HepG2 (cell line): ENCODE results near the gene TUBB. TPM values are rescaled to one million over a fixed set of nuclear protein-coding genes. Genes with fewer than 3 reads are reported as not detected.

Experiments
- AGO2 ChIP-seq: fragments of 200-400 bp; formaldehyde crosslinking; optimal IDR thresholded peaks from 2 replicates; pipeline ENCODE3; 2017; ENCODE audit warnings: mild to moderate bottlenecking, low read depth, low read length, moderate library complexity
- AKNA ChIP-seq: sonication (generic); formaldehyde crosslinking; IDR thresholded peaks from 2 replicates; pipeline ENCODE4 v1.4.0; 2020; ENCODE audit warnings: missing genetic modification reagents, borderline replicate concordance
- ARID5B ChIP-seq: IDR thresholded peaks from 2 replicates; pipeline ENCODE4 v1.4.0; 2020; ENCODE audit warnings: mild to moderate bottlenecking, missing genetic modification reagents
- HNRNPH1 ChIP-seq: fragments of 200-400 bp; formaldehyde crosslinking; optimal IDR thresholded peaks from 2 replicates; pipeline ENCODE3; 2017; ENCODE audit warnings: mild to moderate bottlenecking, low read depth, low read length
- MAFF ChIP-seq: IDR thresholded peaks from 2 replicates; pipeline ENCODE4 v1.6.1; 2011; ENCODE audit warnings: low read depth, low read length, improper control_type of control experiment
- SP5 ChIP-seq: IDR thresholded peaks from 2 replicates; pipeline ENCODE4 v1.6.1; 2016; ENCODE audit warnings: low read depth, borderline replicate concordance
- THYN1 ChIP-seq: sonication (generic); formaldehyde crosslinking; IDR thresholded peaks from 2 replicates; pipeline ENCODE4 v1.8.1; 2023; ENCODE audit warnings: low read depth, mild to moderate bottlenecking, moderate library complexity, missing genetic modification reagents, borderline replicate concordance
- ZBTB37 ChIP-seq: sonication (generic); formaldehyde crosslinking; IDR thresholded peaks from 2 replicates; pipeline ENCODE4 v1.4.0; 2020; ENCODE audit warnings: mild to moderate bottlenecking, missing genetic modification reagents
- ZNF646 ChIP-seq: sonication (generic); formaldehyde crosslinking; IDR thresholded peaks from 2 replicates; pipeline ENCODE4 v1.9.0; 2021; ENCODE audit warnings: mild to moderate bottlenecking, missing genetic modification reagents
- ZSCAN30 ChIP-seq: sonication (generic); formaldehyde crosslinking; IDR thresholded peaks from 2 replicates; pipeline ENCODE4 v1.5.0; 2020; ENCODE audit warnings: mild to moderate bottlenecking, missing genetic modification reagents
- polyA plus RNA-seq, 8 experiments: library from polyadenylated mRNA; depleted of rRNA in 3 of 8; stranded (reverse) in 7 of 8; unstranded in 1 of 8; fragments of >200 nt; fragmentation: Illumina TruSeq in 4 of 8; extraction: Trizol in 4 of 8; gene quantifications; 2 replicates each; pipeline versions ENCODE4 v1.2.1 to v1.2.3, GENCODE V29; 2011 to 2016; ENCODE audit warnings: low read depth in 4 of 8, missing spikeins in 1 of 8, mixed read lengths in 1 of 8; ENCODE audit not compliant: insufficient read depth in 1 of 8
- total RNA-seq, 5 experiments: library from RNA; depleted of rRNA; stranded (reverse); fragments of >200 nt; fragmentation: Illumina TruSeq; extraction: Trizol; gene quantifications; 2 replicates each; pipeline ENCODE4 v1.2.3, GENCODE V29; 2016; ENCODE audit warnings: low read depth in 1 of 5

The TUBB gene
- total and polyA plus RNA-seq, 2 of the 13 experiments (the other 11 are each of a cell fraction or from before 2014, with no cell fraction given), result 911 to 1,163 TPM

GRCh38 chr6:30763618-30764489, 43.7 kb downstream of the TUBB start (continued):
- TF ChIP-seq AKNA (CRISPR knock-in tag), result no peak
- TF ChIP-seq AGO2, result no peak
- TF ChIP-seq SP5 (CRISPR knock-in tag), result peak; percentile 94
- TF ChIP-seq ZBTB37 (CRISPR knock-in tag), result peak; percentile 88; the same call in 1 of the 2 replicates
- TF ChIP-seq MAFF, result peak; percentile 48; the same call in 1 of the 2 replicates
- peak; percentile 95 for TF ChIP-seq ARID5B (CRISPR knock-in tag)
- TF ChIP-seq ZNF646 (CRISPR knock-in tag), result no peak; the same call in 1 of the 2 replicates
- TF ChIP-seq ZSCAN30 (CRISPR knock-in tag), result peak; percentile 70; the same call in 1 of the 2 replicates
- TF ChIP-seq THYN1, result no peak
- no peak for TF ChIP-seq HNRNPH1
